A673 (cell line): ENCODE measurements around the gene EFHC1.

Experiments used
- EZH2 ChIP-seq: fragments of 200-600 bp; sonication (generic); IDR thresholded peaks from 2 replicates; pipeline ENCODE4 v1.6.1; 2017; ENCODE audit warnings: borderline replicate concordance, low read depth, mild to moderate bottlenecking, mixed read lengths, antibody characterized with exemption, low read length; ENCODE audit not compliant: poor library complexity, severe bottlenecking
- TF ChIP-seq, protein P1 (sequence below): fragments of 300-800, 200-600 bp; sonication (generic); conservative IDR thresholded peaks from 2 replicates; pipeline ENCODE4 v1.5.1; 2017; ENCODE audit warnings: low read depth, mild to moderate bottlenecking, antibody characterized with exemption, low read length, moderate library complexity, mixed read lengths

DNA sequence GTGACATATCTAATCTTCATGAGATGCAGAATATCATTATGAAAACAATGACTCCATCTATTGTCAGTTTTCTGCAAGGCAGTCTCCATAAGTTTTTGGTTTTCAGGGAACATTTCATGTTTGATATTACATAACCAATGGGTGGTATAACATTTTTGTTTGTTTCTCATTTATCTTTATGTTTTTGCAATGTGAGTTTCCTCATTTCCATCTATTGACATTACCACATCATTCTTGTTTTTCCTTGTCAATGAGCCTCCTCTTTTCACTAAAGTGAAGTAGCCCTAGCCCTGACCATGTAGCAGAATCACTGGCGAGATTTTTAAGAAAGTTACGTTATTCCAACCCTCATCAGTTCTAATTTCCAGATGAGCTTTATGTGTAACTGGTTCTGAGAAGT, 4.4 kb downstream of the EFHC1 start:
- TF ChIP-seq, protein P1, sequence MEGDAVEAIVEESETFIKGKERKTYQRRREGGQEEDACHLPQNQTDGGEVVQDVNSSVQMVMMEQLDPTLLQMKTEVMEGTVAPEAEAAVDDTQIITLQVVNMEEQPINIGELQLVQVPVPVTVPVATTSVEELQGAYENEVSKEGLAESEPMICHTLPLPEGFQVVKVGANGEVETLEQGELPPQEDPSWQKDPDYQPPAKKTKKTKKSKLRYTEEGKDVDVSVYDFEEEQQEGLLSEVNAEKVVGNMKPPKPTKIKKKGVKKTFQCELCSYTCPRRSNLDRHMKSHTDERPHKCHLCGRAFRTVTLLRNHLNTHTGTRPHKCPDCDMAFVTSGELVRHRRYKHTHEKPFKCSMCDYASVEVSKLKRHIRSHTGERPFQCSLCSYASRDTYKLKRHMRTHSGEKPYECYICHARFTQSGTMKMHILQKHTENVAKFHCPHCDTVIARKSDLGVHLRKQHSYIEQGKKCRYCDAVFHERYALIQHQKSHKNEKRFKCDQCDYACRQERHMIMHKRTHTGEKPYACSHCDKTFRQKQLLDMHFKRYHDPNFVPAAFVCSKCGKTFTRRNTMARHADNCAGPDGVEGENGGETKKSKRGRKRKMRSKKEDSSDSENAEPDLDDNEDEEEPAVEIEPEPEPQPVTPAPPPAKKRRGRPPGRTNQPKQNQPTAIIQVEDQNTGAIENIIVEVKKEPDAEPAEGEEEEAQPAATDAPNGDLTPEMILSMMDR = no peak
- TF ChIP-seq EZH2 = no peak
